Renal cortical epithelial cell (primary cell): ENCODE results near the gene STUB1. TPM values are rescaled to one million over a fixed set of nuclear protein-coding genes. Genes with fewer than 3 reads are reported as not detected.
A peak's percentile ranks its signal among the peaks of the same experiment; 100 is the strongest.

Source experiments
- DNase-seq: peaks from one replicate; pipeline ENCODE4 v3.0.0-alpha.2; 2011; ENCODE audit warnings: low read depth
- total RNA-seq: library from RNA; depleted of rRNA; stranded (reverse); fragments of >200 nt; gene quantifications from 2 replicates; pipeline ENCODE4 v1.2.3, GENCODE V29; 2014

The STUB1 gene
- total RNA-seq, 1 donor from 2014 or later: 78.5 TPM

GRCh38 chr16:711548-712320 lies 31.5 kb downstream of the STUB1 start:
- DNase-seq: peak; percentile 15

GRCh38 chr16:712740-713250 lies 32.6 kb downstream of the STUB1 start:
- peak; percentile 98 for DNase-seq

- no peak for DNase-seq
These were observed 33.9 kb downstream of the STUB1 start for GRCh38 chr16:714079-714478.

GRCh38 chr16:714558-715476 lies 34.6 kb downstream of the STUB1 start, which contains the start of gene METRN:
METRN (plus strand) TSS chr16:715118; CDS start chr16:715290, 172 bp downstream.
- DNase-seq: peak; percentile 30

GRCh38 chr16:715477-716199 lies 35.4 kb downstream of the STUB1 start:
- DNase-seq: no peak

- peak; percentile 35 for DNase-seq
These were observed 36.0 kb downstream of the STUB1 start for GRCh38 chr16:716200-716568.

- no peak for DNase-seq
These were observed 36.6 kb downstream of the STUB1 start for GRCh38 chr16:716768-717325.

- DNase-seq: no peak
These were observed 37.4 kb downstream of the STUB1 start for GRCh38 chr16:717450-718245.

GRCh38 chr16:718389-718788 lies 38.2 kb downstream of the STUB1 start:
- no peak for DNase-seq

GRCh38 chr16:718922-719321 lies 38.7 kb downstream of the STUB1 start:
- DNase-seq: no peak

GRCh38 chr16:719815-720446 lies 39.7 kb downstream of the STUB1 start:
- peak; percentile 23 for DNase-seq

- peak; percentile 31 for DNase-seq
These were observed 40.3 kb downstream of the STUB1 start for GRCh38 chr16:720447-720989.

- DNase-seq: peak; percentile 44
These were observed 41.0 kb downstream of the STUB1 start, which contains the start of gene ANTKMT for GRCh38 chr16:720990-721764. ANTKMT (plus strand) TSS chr16:721146; CDS start chr16:721275, 129 bp downstream.

- DNase-seq: no peak
These were observed 41.7 kb downstream of the STUB1 start for GRCh38 chr16:721765-722540.

GRCh38 chr16:722835-723633 lies 42.8 kb downstream of the STUB1 start:
- no peak for DNase-seq

- DNase-seq: no peak
These were observed 43.5 kb downstream of the STUB1 start for GRCh38 chr16:723695-724094.
